Measurements from ENCODE around the gene KHDC4. TPM values are rescaled to one million over a fixed set of nuclear protein-coding genes. Genes with fewer than 3 reads are reported as not detected.

The KHDC4 gene
- total RNA-seq, 4 donors from 2014 or later, result 30.9 to 62.0 (median 39.5) TPM

- TF ChIP-seq CTCF (IDR thresholded peaks at IDR 0.05; ENCODE audit: low read depth), result no peak
Observed at GRCh38 chr1:155954645-155955044, 20.4 kb upstream of the KHDC4 start.

- no peak for TF ChIP-seq CTCF (IDR thresholded peaks at IDR 0.05; ENCODE audit: low read depth)
Observed at GRCh38 chr1:155952505-155952890, 18.3 kb upstream of the KHDC4 start.

GRCh38 chr1:155951753-155952504 lies 17.7 kb upstream of the KHDC4 start:
- no peak for TF ChIP-seq CTCF (IDR thresholded peaks at IDR 0.05; ENCODE audit: low read depth)

- TF ChIP-seq CTCF (IDR thresholded peaks at IDR 0.05; ENCODE audit: low read depth), result no peak
Observed at GRCh38 chr1:155950829-155951228, 16.6 kb upstream of the KHDC4 start.

GRCh38 chr1:155947741-155948140 lies 13.5 kb upstream of the KHDC4 start:
- no peak for TF ChIP-seq CTCF (IDR thresholded peaks at IDR 0.05; ENCODE audit: low read depth)

- no peak for TF ChIP-seq CTCF (IDR thresholded peaks at IDR 0.05; ENCODE audit: low read depth)
Observed at GRCh38 chr1:155947292-155947691, 13.1 kb upstream of the KHDC4 start.

- no peak for TF ChIP-seq CTCF (IDR thresholded peaks at IDR 0.05; ENCODE audit: low read depth)
Observed at GRCh38 chr1:155946633-155947219, 12.5 kb upstream of the KHDC4 start.
